Osteoblast (primary cell): Measurements from ENCODE around the gene RGCC. TPM values are rescaled to one million over a fixed set of nuclear protein-coding genes. Genes with fewer than 3 reads are reported as not detected.

ENCODE experiments used
- DNase-seq: peaks from one replicate; pipeline ENCODE4 v3.0.0; 2011; ENCODE audit warnings: low spot score, mixed read lengths; ENCODE audit not compliant: insufficient read length; ENCODE audit errors: missing footprints
- H2AFZ ChIP-seq: 2 replicates; pipeline ENCODE4 v1.6.0; 2011; ENCODE audit warnings: mild to moderate bottlenecking, low read length
- H3K27ac ChIP-seq: 2 replicates; pipeline ENCODE4 v1.5.1; 2011; ENCODE audit warnings: mild to moderate bottlenecking, low read depth, low read length, moderate library complexity
- H3K27me3 ChIP-seq: 2 replicates; pipeline ENCODE4 v1.6.0; 2012; ENCODE audit warnings: mild to moderate bottlenecking, control low read depth, inconsistent platforms, low read length, moderate library complexity; ENCODE audit not compliant: insufficient read depth
- H3K36me3 ChIP-seq: 2 replicates; pipeline ENCODE4 v1.5.1; 2011; ENCODE audit warnings: mild to moderate bottlenecking, low read length, control low read depth, moderate library complexity; ENCODE audit not compliant: insufficient read depth
- H3K4me1 ChIP-seq: 2 replicates; pipeline ENCODE4 v1.5.1; 2011; ENCODE audit warnings: mild to moderate bottlenecking, low read length, control low read depth, moderate library complexity; ENCODE audit not compliant: insufficient read depth
- H3K4me2 ChIP-seq: 2 replicates; pipeline ENCODE4 v1.6.0; 2011; ENCODE audit warnings: mild to moderate bottlenecking, low read length; ENCODE audit not compliant: insufficient read depth
- H3K4me3 ChIP-seq: fragments of 200-600 bp; sonication (generic); 3 replicates; pipeline ENCODE4 v1.5.1; 2012; ENCODE audit warnings: mild to moderate bottlenecking, low read length, inconsistent platforms; ENCODE audit not compliant: insufficient read depth
- H3K79me2 ChIP-seq: 2 replicates; pipeline ENCODE4 v1.6.0; 2012; ENCODE audit warnings: mild to moderate bottlenecking, low read length, control low read depth, inconsistent platforms; ENCODE audit not compliant: insufficient read depth
- H3K9me3 ChIP-seq: 2 replicates; pipeline ENCODE4 v1.5.1; 2011; ENCODE audit warnings: low read depth, low read length, control low read depth
- H4K20me1 ChIP-seq: 2 replicates; pipeline ENCODE4 v1.6.0; 2012; ENCODE audit warnings: mild to moderate bottlenecking, low read length, control low read depth; ENCODE audit not compliant: insufficient read depth
- total RNA-seq: library from RNA; depleted of rRNA; stranded (reverse); fragments of >200 nt; gene quantifications from 2 replicates; pipeline ENCODE4 v1.2.3, GENCODE V29; 2012
- TF ChIP-seq, protein P1 (sequence below): IDR thresholded peaks from 2 replicates; pipeline ENCODE4 v1.5.1; 2011; ENCODE audit warnings: mild to moderate bottlenecking, low read depth, low read length, moderate library complexity; ENCODE audit errors: extremely low read depth

Gene RGCC
- total RNA-seq, 1 donor = 2.2 TPM

DNA sequence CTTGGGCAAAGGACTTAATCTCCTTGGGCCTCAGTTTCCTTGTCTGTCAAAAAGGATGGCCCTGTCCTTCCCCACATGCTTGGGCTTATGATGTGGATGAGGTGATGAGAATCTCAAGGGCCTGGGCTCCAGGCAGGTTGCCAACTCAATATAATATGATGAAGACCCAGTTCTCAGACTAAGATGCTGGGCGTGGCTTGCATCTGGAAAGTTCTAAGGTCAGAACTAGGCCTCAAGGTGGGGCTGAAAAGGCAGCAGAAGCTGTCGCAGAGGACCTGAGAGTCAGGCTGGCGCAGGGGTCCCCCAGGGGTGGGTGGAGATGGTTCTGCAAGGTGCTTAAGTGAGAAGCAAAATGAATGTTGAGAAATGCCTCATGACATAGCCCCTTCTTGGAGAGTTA, 58.8 kb downstream of the RGCC start:
- TF ChIP-seq, protein P1, sequence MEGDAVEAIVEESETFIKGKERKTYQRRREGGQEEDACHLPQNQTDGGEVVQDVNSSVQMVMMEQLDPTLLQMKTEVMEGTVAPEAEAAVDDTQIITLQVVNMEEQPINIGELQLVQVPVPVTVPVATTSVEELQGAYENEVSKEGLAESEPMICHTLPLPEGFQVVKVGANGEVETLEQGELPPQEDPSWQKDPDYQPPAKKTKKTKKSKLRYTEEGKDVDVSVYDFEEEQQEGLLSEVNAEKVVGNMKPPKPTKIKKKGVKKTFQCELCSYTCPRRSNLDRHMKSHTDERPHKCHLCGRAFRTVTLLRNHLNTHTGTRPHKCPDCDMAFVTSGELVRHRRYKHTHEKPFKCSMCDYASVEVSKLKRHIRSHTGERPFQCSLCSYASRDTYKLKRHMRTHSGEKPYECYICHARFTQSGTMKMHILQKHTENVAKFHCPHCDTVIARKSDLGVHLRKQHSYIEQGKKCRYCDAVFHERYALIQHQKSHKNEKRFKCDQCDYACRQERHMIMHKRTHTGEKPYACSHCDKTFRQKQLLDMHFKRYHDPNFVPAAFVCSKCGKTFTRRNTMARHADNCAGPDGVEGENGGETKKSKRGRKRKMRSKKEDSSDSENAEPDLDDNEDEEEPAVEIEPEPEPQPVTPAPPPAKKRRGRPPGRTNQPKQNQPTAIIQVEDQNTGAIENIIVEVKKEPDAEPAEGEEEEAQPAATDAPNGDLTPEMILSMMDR = no peak
- Histone ChIP-seq H3K9me3 (no peaks in the 10 kb centered on the region), H3K27me3 (peaks cover 5% of the 10 kb centered on the region), H3K4me1 (peaks cover 10% of the 10 kb centered on the region), H2AFZ (no peak overlapping the region), H3K27ac (no peak overlapping the region), H3K36me3 (no peaks in the 10 kb centered on the region), H3K4me2 (no peak overlapping the region), H3K79me2 (no peaks in the 10 kb centered on the region), H3K4me3 (no peak overlapping the region), H4K20me1 (no peaks in the 10 kb centered on the region)
- DNase-seq = no peak

DNA sequence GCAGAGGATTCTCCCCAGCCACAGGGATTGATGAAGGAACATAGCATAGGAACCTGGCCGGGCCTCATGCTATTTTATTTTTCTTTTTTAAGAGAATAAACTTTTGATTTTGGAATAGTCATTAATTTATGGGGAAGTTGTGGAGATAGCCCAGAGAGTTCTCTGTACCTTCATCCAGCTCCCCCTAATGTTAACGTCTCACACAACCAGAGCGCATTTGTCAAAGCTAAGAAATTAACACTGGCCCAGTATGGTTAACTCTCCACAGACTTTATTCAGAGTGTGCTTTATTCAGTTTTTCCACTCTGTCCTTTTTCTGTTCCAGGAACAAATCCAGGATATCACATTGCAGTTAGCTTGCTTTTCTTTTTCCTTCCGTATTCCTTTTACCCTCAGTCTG, 59.4 kb downstream of the RGCC start:
- Histone ChIP-seq H2AFZ (no peak overlapping the region), H3K4me1 (peaks cover 11% of the 10 kb centered on the region), H4K20me1 (no peaks in the 10 kb centered on the region), H3K27ac (no peak overlapping the region), H3K36me3 (no peaks in the 10 kb centered on the region), H3K79me2 (no peaks in the 10 kb centered on the region), H3K4me2 (no peak overlapping the region), H3K9me3 (no peaks in the 10 kb centered on the region), H3K27me3 (peaks cover 5% of the 10 kb centered on the region), H3K4me3 (no peak overlapping the region)
- no peak for DNase-seq
- TF ChIP-seq, protein P1 = no peak

DNA sequence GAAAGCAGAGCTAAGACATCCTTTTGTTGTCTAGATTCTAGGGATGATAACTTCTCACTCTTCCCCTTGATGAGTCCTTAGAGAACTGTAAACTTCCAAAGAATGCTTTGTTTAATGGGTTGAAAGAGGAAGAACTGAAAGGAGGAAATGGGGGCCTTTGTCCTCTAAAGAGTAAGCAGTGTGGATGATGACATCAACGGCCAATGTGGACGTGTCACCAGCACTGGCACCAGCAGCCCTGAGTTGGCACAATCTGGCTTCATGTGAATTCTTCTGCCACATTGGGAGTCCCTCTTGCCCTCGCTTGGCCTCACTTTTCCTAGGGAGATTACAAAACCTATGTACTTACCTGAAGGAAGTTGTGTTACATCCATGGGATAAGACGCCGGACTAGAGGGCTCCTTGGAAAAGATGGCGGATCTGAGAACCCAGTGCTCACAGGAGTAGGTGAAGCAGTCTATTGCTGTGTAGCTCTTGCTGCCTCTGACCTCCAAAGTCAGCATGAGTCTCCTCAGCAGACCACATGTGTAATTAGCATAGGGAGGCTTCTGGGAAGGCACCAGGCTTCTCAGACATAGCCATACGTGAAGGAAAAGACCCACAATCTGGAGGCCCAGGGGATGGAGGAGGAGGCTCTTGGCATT, 62.8 kb downstream of the RGCC start:
- Histone ChIP-seq H3K27ac (no peak overlapping the region), H3K4me3 (no peak overlapping the region), H3K36me3 (no peaks in the 10 kb centered on the region), H3K79me2 (no peaks in the 10 kb centered on the region), H3K4me1 (peaks cover 11% of the 10 kb centered on the region), H3K9me3 (no peaks in the 10 kb centered on the region), H3K27me3 (peaks cover 15% of the 10 kb centered on the region), H4K20me1 (no peaks in the 10 kb centered on the region), H3K4me2 (peak overlapping the region; percentile 41), H2AFZ (peak overlapping the region; percentile 57)
- DNase-seq = no peak
- TF ChIP-seq, protein P1 = no peak

Other genes starting within 250 kb of the RGCC start
- 6.9 and 13.0 TPM in 2 replicates for gene MTRF1, start 194.0 kb upstream of the RGCC start, total RNA-seq
- gene NAA16, start 146.3 kb upstream of the RGCC start, total RNA-seq = 8.3 and 10.6 TPM in 2 replicates